GM18511 (cell line): Measurements from ENCODE around the gene MAFG.
A peak's percentile ranks its signal among the peaks of the same experiment; 100 is the strongest.

Source experiments
- ATAC-seq: cut with Tn5 transposase; IDR thresholded peaks from one replicate; pipeline ENCODE4 v1.9.1; 2021; ENCODE audit warnings: mild to moderate bottlenecking, moderate library complexity; ENCODE audit not compliant: unreplicated experiment

Gene MAFG

GRCh38 chr17:81924557-81925532 is 2.7 kb downstream of the MAFG start:
- ATAC-seq: no peak

- ATAC-seq: no peak
Observed at GRCh38 chr17:81923302-81924260, 4.0 kb downstream of the MAFG start.

GRCh38 chr17:81922566-81923301 is 4.8 kb downstream of the MAFG start:
- no peak for ATAC-seq

- no peak for ATAC-seq
Observed at GRCh38 chr17:81921996-81922565, 5.5 kb downstream of the MAFG start.

- ATAC-seq: no peak
Observed at GRCh38 chr17:81921537-81921862, 6.0 kb downstream of the MAFG start.

- ATAC-seq: no peak
Observed at GRCh38 chr17:81920612-81921536, 6.7 kb downstream of the MAFG start.

- no peak for ATAC-seq
Observed at GRCh38 chr17:81918832-81919545, 8.5 kb downstream of the MAFG start.

GRCh38 chr17:81918333-81918669 is 9.2 kb downstream of the MAFG start:
- peak; percentile 24 for ATAC-seq

- ATAC-seq: peak; percentile 77
Observed at GRCh38 chr17:81917565-81918332, 9.8 kb downstream of the MAFG start, which contains the start of gene SIRT7. SIRT7 (minus strand) TSS chr17:81918176; CDS start chr17:81918131, 45 bp downstream.

- no peak for ATAC-seq
Observed at GRCh38 chr17:81916234-81917001, 11.1 kb downstream of the MAFG start.

- ATAC-seq: no peak
Observed at GRCh38 chr17:81915331-81915730, 12.2 kb downstream of the MAFG start.

GRCh38 chr17:81914103-81914850 is 13.3 kb downstream of the MAFG start:
- no peak for ATAC-seq

- ATAC-seq: no peak
Observed at GRCh38 chr17:81913394-81914102, 14.0 kb downstream of the MAFG start.

- no peak for ATAC-seq
Observed at GRCh38 chr17:81912441-81913309, 14.9 kb downstream of the MAFG start.

GRCh38 chr17:81911969-81912368 is 15.6 kb downstream of the MAFG start:
- no peak for ATAC-seq
